CD4-positive, alpha-beta T cell (primary cell): ENCODE results near the gene CLIP2. TPM values are rescaled to one million over a fixed set of nuclear protein-coding genes. Genes with fewer than 3 reads are reported as not detected.

Source experiments
- ATAC-seq: fragments of 200-7000 bp; cut with Tn5 transposase; one replicate; pipeline ENCODE4 v1.10.0; 2022; ENCODE audit warnings: mild to moderate bottlenecking; ENCODE audit not compliant: poor library complexity
- CTCF ChIA-PET: fragments of 350-600 bp; sonication (Branson Sonifier 250); formaldehyde crosslinking; loops from one replicate; lab custom pipeline; 2021; ENCODE audit warnings: antibody characterized with exemption, inconsistent platforms; lab: Charles Lee
- POLR2A ChIA-PET: fragments of 350-600 bp; sonication (Branson Sonifier 250); formaldehyde crosslinking; loops from one replicate; lab custom pipeline; 2021; ENCODE audit warnings: antibody characterized with exemption, inconsistent platforms; lab: Charles Lee
- DNase-seq, 14 experiments: peaks; one replicate each; pipeline ENCODE4 v3.0.0-alpha.2; 2013 to 2020; ENCODE audit warnings: mixed read lengths in 2 of 14
- H3K27ac ChIP-seq, 2 donors: one replicate each; pipeline versions ENCODE4 v1.5.1 to v1.7.0; 2013; ENCODE audit warnings: low read length in 2 of 2, low read depth in 1 of 2, mild to moderate bottlenecking in 1 of 2
- H3K27me3 ChIP-seq, 2 experiments: 1 replicate in 1 of 2; 2 replicates in 1 of 2; pipeline versions ENCODE4 v1.6.1 to v1.7.0; 2013; ENCODE audit warnings: low read length in 2 of 2, control low read depth in 1 of 2, mild to moderate bottlenecking in 1 of 2, moderate library complexity in 1 of 2; ENCODE audit not compliant: insufficient read depth in 2 of 2, control insufficient read depth in 1 of 2
- H3K36me3 ChIP-seq: one replicate; pipeline ENCODE4 v1.6.1; 2013; ENCODE audit warnings: low read length, control low read depth; ENCODE audit not compliant: insufficient read depth
- H3K4me1 ChIP-seq: one replicate; pipeline ENCODE4 v1.6.1; 2013; ENCODE audit warnings: low read length, control low read depth; ENCODE audit not compliant: insufficient read depth
- H3K4me3 ChIP-seq: one replicate; pipeline ENCODE4 v1.5.1; 2013; ENCODE audit warnings: mild to moderate bottlenecking, low read length, moderate library complexity
- H3K9me3 ChIP-seq, 2 experiments: 1 replicate in 1 of 2; 2 replicates in 1 of 2; pipeline versions ENCODE4 v1.6.1 to v1.7.0; 2013; ENCODE audit warnings: low read length in 2 of 2, mild to moderate bottlenecking in 2 of 2, control low read depth in 1 of 2, moderate library complexity in 1 of 2; ENCODE audit not compliant: control insufficient read depth in 1 of 2, insufficient read depth in 1 of 2
- H3K27ac Mint-ChIP-seq: one replicate; pipeline ENCODE4 v1.8.0; 2020; ENCODE audit warnings: mixed read lengths
- H3K27me3 Mint-ChIP-seq: one replicate; pipeline ENCODE4 v1.8.0; 2021; ENCODE audit warnings: mixed read lengths
- H3K36me3 Mint-ChIP-seq: one replicate; pipeline ENCODE4 v1.8.0; 2021; ENCODE audit warnings: low read depth, mixed read lengths
- H3K4me1 Mint-ChIP-seq: one replicate; pipeline ENCODE4 v1.8.0; 2021; ENCODE audit warnings: low read depth, mixed read lengths
- H3K4me3 Mint-ChIP-seq: one replicate; pipeline ENCODE4 v1.8.0; 2020; ENCODE audit warnings: mild to moderate bottlenecking, mixed read lengths
- H3K9me3 Mint-ChIP-seq: one replicate; pipeline ENCODE4 v1.8.0; 2020; ENCODE audit warnings: mixed read lengths
- CTCF ChIP-seq: fragments of 200-600 bp; IDR thresholded peaks from one replicate; pipeline ENCODE4 v1.8.0; 2022; ENCODE audit warnings: antibody characterized with exemption, mild to moderate bottlenecking
- intact Hi-C, 2 experiments: fragments of 100-400 bp; cut with DNase I in 1 of 2; cut with micrococcal nuclease in 1 of 2; formaldehyde crosslinking; loops; one replicate each; pipeline versions ENCODE4 v1.15.1 to v1.9.0; 2023 to 2025; cut with DNase I, micrococcal nuclease
- total RNA-seq, 174 experiments: library from RNA in 2 of 174; stranded (reverse) in 2 of 174; gene quantifications; one replicate each; pipeline ENCODE4 v1.2.3 and lab custom pipeline; 2021 to 2026

CLIP2 gene
- total RNA-seq, 2 experiments from 2014 or later = 2.4 to 2.7 TPM

DNA sequence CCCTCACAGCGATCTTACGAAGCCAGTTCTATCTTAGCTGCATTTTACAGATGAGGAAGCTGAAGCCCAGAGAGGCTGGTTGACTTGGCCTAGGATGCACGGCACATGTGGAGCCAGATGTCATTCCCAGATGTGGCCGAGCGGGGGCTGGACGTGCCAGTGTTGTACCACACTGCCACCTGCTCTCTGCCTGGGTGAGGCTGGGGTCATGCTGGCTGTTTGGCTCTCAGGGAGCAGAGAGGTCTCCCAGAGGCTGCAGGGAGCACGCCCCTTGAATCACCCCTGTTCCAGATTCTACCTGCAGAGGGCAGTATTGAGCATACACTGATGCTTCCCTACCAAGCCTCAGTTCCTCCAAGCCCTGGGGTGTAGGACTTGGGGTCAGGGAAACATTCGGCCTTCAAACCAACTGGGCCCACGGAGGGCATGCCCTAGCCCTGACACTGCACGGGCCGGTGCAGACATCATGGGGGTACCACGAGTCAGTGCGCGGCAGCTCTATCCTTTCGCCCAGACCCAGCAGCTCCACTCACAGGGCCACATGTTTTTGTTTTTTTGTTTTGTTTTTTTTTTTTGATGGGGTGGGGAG lies 160.7 kb downstream of the CLIP2 start:
- CTCF ChIA-PET = interaction anchor here (0.6 to 3.7 kb wide), 6 partner anchors 65 to 1920 kb away, joined by 3 to 25 read pairs (median 4); no protein-coding TSS in a partner anchor
- no peak overlapping the region for H3K4me3 ChIP-seq
- POLR2A ChIA-PET = interaction anchor here (0.6 kb wide), 1 partner anchor 221 kb away, joined by 3 read pairs; no protein-coding TSS in a partner anchor
- H3K9me3 Mint-ChIP-seq = no peaks in the 10 kb centered on the region
- H3K4me3 Mint-ChIP-seq = peak overlapping the region; percentile 49
- peaks cover 17% of the 10 kb centered on the region for H3K4me1 Mint-ChIP-seq
- no peaks in the 10 kb centered on the region for H3K27me3 Mint-ChIP-seq
- H3K27me3 ChIP-seq = no peaks in the 10 kb centered on the region
- ATAC-seq (peak; percentile 12), DNase-seq (peak; percentile 47 to 86 (median 61))
- TF ChIP-seq CTCF = peak; percentile 77
- H3K4me1 ChIP-seq = peaks cover 38% of the 10 kb centered on the region
- no peaks in the 10 kb centered on the region for H3K36me3 ChIP-seq
- H3K36me3 Mint-ChIP-seq = peaks cover 5% of the 10 kb centered on the region
- intact Hi-C loops = loop anchor here (1.0 to 5.0 kb wide), 4 partner anchors 33 to 207 kb away; partner anchors contain the start of gene GTF2I (in 1 of the 2)
- peak overlapping the region; percentile 73 for H3K27ac Mint-ChIP-seq
- H3K27ac ChIP-seq = no peak overlapping the region
- no peaks in the 10 kb centered on the region for H3K9me3 ChIP-seq

GRCh38 chr7:74452748-74453321 lies 163.6 kb downstream of the CLIP2 start:
- POLR2A ChIA-PET = no interaction called here
- H3K4me3 ChIP-seq = peak overlapping the region; percentile 58
- CTCF ChIA-PET = no interaction called here
- peaks cover 20% of the 10 kb centered on the region for H3K4me1 Mint-ChIP-seq
- H3K27me3 Mint-ChIP-seq = no peaks in the 10 kb centered on the region
- intact Hi-C loops = loop anchor here in 1 of 2 experiments (5.0 kb wide), 1 partner anchor 204 kb away; the partner anchor contains the start of gene GTF2I
- no peaks in the 10 kb centered on the region for H3K9me3 ChIP-seq
- H3K9me3 Mint-ChIP-seq = no peaks in the 10 kb centered on the region
- no peaks in the 10 kb centered on the region for H3K27me3 ChIP-seq
- peak overlapping the region; percentile 96 for H3K27ac Mint-ChIP-seq
- DNase-seq (peak in 9 of 14 experiments; percentile 10 to 46 (median 16)), ATAC-seq (peak; percentile 5)
- H3K36me3 Mint-ChIP-seq = peaks cover 5% of the 10 kb centered on the region
- TF ChIP-seq CTCF = no peak
- peak overlapping the region; percentile 87 for H3K4me3 Mint-ChIP-seq
- H3K36me3 ChIP-seq = no peaks in the 10 kb centered on the region
- H3K4me1 ChIP-seq = peaks cover 38% of the 10 kb centered on the region
- H3K27ac ChIP-seq = peak overlapping the region; percentile 78 to 81

GRCh38 chr7:74453322-74454011 lies 164.3 kb downstream of the CLIP2 start, which contains the start of gene GTF2IRD1:
Gene GTF2IRD1 (plus strand): TSS chr7:74453906. CDS start chr7:74508081, 54,175 bp downstream.
- no peaks in the 10 kb centered on the region for H3K27me3 ChIP-seq
- H3K27ac Mint-ChIP-seq = peak within 1 kb of the TSS; percentile 96
- CTCF ChIA-PET = no interaction called here

More at GRCh38 chr7:74453322-74454011, 164.3 kb downstream of the CLIP2 start, which contains the start of gene GTF2IRD1:
- Mint-ChIP-seq H3K4me1 (peaks cover 20% of the 10 kb centered on the region), H3K4me3 (peak within 1 kb of the TSS; percentile 87), H3K36me3 (peaks cover 5% of the 10 kb centered on the region), H3K9me3 (no peaks in the 10 kb centered on the region), H3K27me3 (no peaks in the 10 kb centered on the region)
- Histone ChIP-seq H3K4me1 (peaks cover 38% of the 10 kb centered on the region), H3K27ac (peak within 1 kb of the TSS; percentile 78 to 81), H3K4me3 (peak within 1 kb of the TSS; percentile 58), H3K36me3 (no peaks in the 10 kb centered on the region), H3K9me3 (no peaks in the 10 kb centered on the region)
- peak; percentile 30 to 73 (median 47) for DNase-seq
- peak; percentile 38 for ATAC-seq
- intact Hi-C loops = loop anchor here in 1 of 2 experiments (5.0 kb wide), 1 partner anchor 204 kb away; the partner anchor contains the start of gene GTF2I
- POLR2A ChIA-PET = no interaction called here
- TF ChIP-seq CTCF = no peak
